SK-N-SH (cell line): ENCODE results near the gene BCAS3. TPM values are rescaled to one million over a fixed set of nuclear protein-coding genes. Genes with fewer than 3 reads are reported as not detected.

ENCODE experiments used
- CTCF ChIA-PET: fragments of 300-600, 350-600 bp; formaldehyde crosslinking; extraction: SDS; loops from one replicate; lab custom pipeline; 2021; lab: Yijun Ruan, JAX
- POLR2A ChIA-PET: fragments of 350-600 bp; sonication (Branson Sonifier 250); formaldehyde crosslinking; extraction: SDS; loops from one replicate; lab custom pipeline; 2020; ENCODE audit warnings: antibody characterized with exemption, inconsistent platforms; lab: Yijun Ruan, JAX
- DNase-seq: peaks from one replicate; pipeline ENCODE4 v3.0.0; 2012
- H2AFZ ChIP-seq: fragments of 200-600 bp; sonication (generic); 2 replicates; pipeline ENCODE4 v1.8.1; 2016; ENCODE audit warnings: antibody characterized with exemption, mild to moderate bottlenecking, low read depth
- H3F3A ChIP-seq: fragments of 200-600 bp; sonication (generic); replicated peaks from 2 replicates; pipeline ENCODE3; 2016; ENCODE audit warnings: antibody characterized with exemption, mild to moderate bottlenecking; ENCODE audit not compliant: insufficient read depth
- H3K27ac ChIP-seq, 2 experiments: fragments of 200-500 bp in 1 of 2; fragments of 200-600 bp in 1 of 2; sonication (Bioruptor generic) in 1 of 2; sonication (generic), shearing (Covaris generic) in 1 of 2; 2 replicates each; pipeline versions ENCODE4 v1.5.1 to v1.6.1; 2014 to 2016; ENCODE audit warnings: low read depth in 2 of 2, inconsistent platforms in 1 of 2, low read length in 1 of 2, mild to moderate bottlenecking in 1 of 2, mixed read lengths in 1 of 2
- H3K27me3 ChIP-seq: fragments of 200-600 bp; sonication (generic), shearing (Covaris generic); 2 replicates; pipeline ENCODE4 v1.6.1; 2016; ENCODE audit warnings: mixed run types; ENCODE audit not compliant: insufficient read depth
- H3K36me3 ChIP-seq, 2 experiments: fragments of 200-500 bp in 1 of 2; fragments of 200-600 bp in 1 of 2; sonication (Bioruptor generic) in 1 of 2; sonication (generic) in 1 of 2; replicated peaks in 1 of 2; 2 replicates each; pipeline versions ENCODE3 to v1.5.1; 2014 to 2016; ENCODE audit warnings: low read length in 1 of 2, mild to moderate bottlenecking in 1 of 2; ENCODE audit not compliant: insufficient read depth in 2 of 2, control insufficient read depth in 1 of 2
- H3K4me1 ChIP-seq, 2 experiments: fragments of 200-500 bp in 1 of 2; fragments of 200-600 bp in 1 of 2; sonication (Bioruptor generic) in 1 of 2; sonication (generic), shearing (Covaris generic) in 1 of 2; 2 replicates each; pipeline versions ENCODE4 v1.5.1 to v1.6.1; 2014 to 2016; ENCODE audit warnings: low read depth in 1 of 2, low read length in 1 of 2, mixed run types in 1 of 2; ENCODE audit not compliant: insufficient read depth in 2 of 2, control insufficient read depth in 1 of 2
- H3K4me2 ChIP-seq: fragments of 200-600 bp; sonication (generic), shearing (Covaris generic); 2 replicates; pipeline ENCODE4 v1.6.1; 2017; ENCODE audit warnings: mixed run types
- H3K4me3 ChIP-seq, 2 experiments: fragments of 200-500 bp in 1 of 2; fragments of 200-600 bp in 1 of 2; sonication (Bioruptor generic) in 1 of 2; sonication (generic), shearing (Covaris generic) in 1 of 2; 2 replicates each; pipeline versions ENCODE4 v1.5.1 to v1.8.1; 2014 to 2016; ENCODE audit warnings: low read depth in 2 of 2, inconsistent platforms in 1 of 2, low read length in 1 of 2, mild to moderate bottlenecking in 1 of 2, mixed read lengths in 1 of 2, moderate library complexity in 1 of 2
- H3K79me2 ChIP-seq: fragments of 200-600 bp; sonication (generic); 2 replicates; pipeline ENCODE4 v1.8.1; 2017; ENCODE audit warnings: mild to moderate bottlenecking; ENCODE audit not compliant: insufficient read depth
- H3K9ac ChIP-seq: fragments of 200-600 bp; sonication (generic); 2 replicates; pipeline ENCODE4 v1.6.1; 2017; ENCODE audit warnings: mixed run types
- H3K9me2 ChIP-seq: fragments of 200-600 bp; sonication (generic); 2 replicates; pipeline ENCODE4 v1.6.1; 2017; ENCODE audit warnings: mixed run types
- H3K9me3 ChIP-seq: fragments of 200-600 bp; sonication (generic); 2 replicates; pipeline ENCODE4 v1.6.1; 2017; ENCODE audit warnings: mixed run types, mild to moderate bottlenecking, moderate library complexity
- H4K20me1 ChIP-seq: fragments of 200-600 bp; sonication (generic); 2 replicates; pipeline ENCODE4 v1.6.1; 2017; ENCODE audit warnings: mild to moderate bottlenecking, mixed run types; ENCODE audit not compliant: insufficient read depth
- EZH2phosphoT487 ChIP-seq: fragments of 200-600 bp; sonication (generic); IDR thresholded peaks from 2 replicates; pipeline ENCODE4 v1.6.1; 2017; ENCODE audit warnings: low read depth, mixed run types, mild to moderate bottlenecking, antibody characterized with exemption, moderate library complexity, borderline replicate concordance
- FOXJ3 ChIP-seq: sonication (generic); formaldehyde crosslinking; IDR thresholded peaks from 2 replicates; pipeline ENCODE4 v1.5.1; 2020; ENCODE audit warnings: mild to moderate bottlenecking, missing genetic modification reagents
- GABPA ChIP-seq: IDR thresholded peaks from 2 replicates; pipeline ENCODE4 v1.4.0; 2012; ENCODE audit warnings: low read depth, mild to moderate bottlenecking
- GATA2 ChIP-seq: sonication (generic); formaldehyde crosslinking; IDR thresholded peaks from 2 replicates; pipeline ENCODE4 v1.5.0; 2020; ENCODE audit warnings: mild to moderate bottlenecking, missing genetic modification reagents
- JUND ChIP-seq: IDR thresholded peaks from 2 replicates; pipeline ENCODE4 v1.4.0; 2012
- MEF2A ChIP-seq: IDR thresholded peaks from 2 replicates; pipeline ENCODE4 v1.4.0; 2012; ENCODE audit warnings: low read depth, borderline replicate concordance
- POLR2AphosphoS5 ChIP-seq: IDR thresholded peaks from 2 replicates; pipeline ENCODE4 v1.6.1; 2012; ENCODE audit warnings: low read depth, low read length
- RAD21 ChIP-seq: IDR thresholded peaks from 2 replicates; pipeline ENCODE4 v1.6.1; 2012; ENCODE audit warnings: mild to moderate bottlenecking, low read length
- RCOR1 ChIP-seq: fragments of 150-350 bp; IDR thresholded peaks from 2 replicates; pipeline ENCODE4 v1.6.1; 2017; ENCODE audit warnings: antibody characterized with exemption, low read length
- RFX5 ChIP-seq: IDR thresholded peaks from 2 replicates; pipeline ENCODE4 v1.6.1; 2012; ENCODE audit warnings: mild to moderate bottlenecking, improper control_type of control experiment, low read length
- RXRA ChIP-seq: IDR thresholded peaks from 2 replicates; pipeline ENCODE4 v1.4.0; 2012; ENCODE audit warnings: low read depth, mild to moderate bottlenecking, borderline replicate concordance
- SIN3A ChIP-seq: IDR thresholded peaks from 2 replicates; pipeline ENCODE4 v1.6.1; 2012; ENCODE audit warnings: low read depth, mild to moderate bottlenecking, low read length, moderate library complexity, borderline replicate concordance
- TAF1 ChIP-seq: IDR thresholded peaks from 2 replicates; pipeline ENCODE4 v1.6.1; 2012; ENCODE audit warnings: low read depth, mild to moderate bottlenecking, low read length, moderate library complexity, borderline replicate concordance
- TCF12 ChIP-seq: IDR thresholded peaks from 2 replicates; pipeline ENCODE4 v1.4.0; 2012
- TEAD4 ChIP-seq: IDR thresholded peaks from 2 replicates; pipeline ENCODE4 v1.4.0; 2012; ENCODE audit warnings: mild to moderate bottlenecking, borderline replicate concordance; ENCODE audit not compliant: insufficient read depth
- YY1 ChIP-seq: IDR thresholded peaks from 2 replicates; pipeline ENCODE4 v1.4.0; 2012; ENCODE audit warnings: low read depth, mild to moderate bottlenecking
- WGBS: methylation state at CpG from one replicate; pipeline ENCODE4 v1.1.6; 2017; ENCODE audit warnings: low lambda C conversion rate; 5-methylcytosine and 5-hydroxymethylcytosine counted together
- polyA plus RNA-seq, 3 experiments: library from polyadenylated mRNA; depleted of rRNA; stranded (reverse); fragments of >200 nt; gene quantifications; 2 replicates each; pipeline ENCODE4 v1.2.3, GENCODE V29; 2012
- TF ChIP-seq, protein P1 (sequence below): IDR thresholded peaks from 2 replicates; pipeline ENCODE4 v1.4.0; 2012; ENCODE audit warnings: low read depth, borderline replicate concordance
- TF ChIP-seq, protein P2 (sequence below): fragments of 200-600 bp; sonication (generic); IDR thresholded peaks from 2 replicates; pipeline ENCODE4 v1.6.1; 2017; ENCODE audit warnings: antibody characterized with exemption, mild to moderate bottlenecking, moderate library complexity
- TF ChIP-seq, protein P3 (sequence below): IDR thresholded peaks from 2 replicates; pipeline ENCODE4 v1.4.0; 2012; ENCODE audit warnings: low read depth

Gene BCAS3
- polyA plus RNA-seq, 1 of the 3 experiments (the other 2 are of a cell fraction): 5.9 TPM

DNA sequence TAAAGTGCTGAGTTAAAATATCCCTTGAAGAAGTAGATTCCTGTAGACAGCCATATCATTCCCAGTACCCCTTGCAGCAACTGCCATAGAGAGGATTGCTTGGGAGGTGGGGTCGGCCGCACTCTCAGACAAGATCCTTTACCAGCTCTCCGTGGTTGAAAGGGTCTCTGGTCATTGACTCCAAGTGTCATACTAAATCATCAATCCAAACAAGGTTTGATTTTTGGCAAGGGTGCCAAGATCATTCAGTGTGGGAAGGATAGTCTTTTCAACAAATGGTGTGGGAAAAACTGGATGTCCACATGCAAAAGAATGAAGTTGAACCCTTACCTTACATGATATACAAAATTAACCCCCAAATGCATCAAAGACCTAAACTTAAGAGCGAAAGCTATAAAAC, 743.8 kb downstream of the BCAS3 start:
- Histone ChIP-seq H3K27ac (no peak overlapping the region), H3K9me3 (no peaks in the 10 kb centered on the region), H3K79me2 (no peaks in the 10 kb centered on the region), H3K4me2 (no peak overlapping the region), H2AFZ (no peak overlapping the region), H4K20me1 (no peaks in the 10 kb centered on the region)
- POLR2A ChIA-PET: no interaction called here
- CTCF ChIA-PET: interaction anchor here (0.9 to 16.4 kb wide), 8 partner anchors 9 to 701 kb away, joined by 3 to 318 read pairs (median 6); no protein-coding TSS in a partner anchor
- DNase-seq: no peak
- TF ChIP-seq JUND: no peak
- TF ChIP-seq GABPA: no peak
- TF ChIP-seq GATA2: no peak
- TF ChIP-seq, protein P1, sequence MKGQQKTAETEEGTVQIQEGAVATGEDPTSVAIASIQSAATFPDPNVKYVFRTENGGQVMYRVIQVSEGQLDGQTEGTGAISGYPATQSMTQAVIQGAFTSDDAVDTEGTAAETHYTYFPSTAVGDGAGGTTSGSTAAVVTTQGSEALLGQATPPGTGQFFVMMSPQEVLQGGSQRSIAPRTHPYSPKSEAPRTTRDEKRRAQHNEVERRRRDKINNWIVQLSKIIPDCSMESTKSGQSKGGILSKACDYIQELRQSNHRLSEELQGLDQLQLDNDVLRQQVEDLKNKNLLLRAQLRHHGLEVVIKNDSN: no peak
- no peak for TF ChIP-seq POLR2AphosphoS5
- TF ChIP-seq SIN3A: no peak
- TF ChIP-seq RCOR1: no peak
- TF ChIP-seq RXRA: no peak
- TF ChIP-seq, protein P2, sequence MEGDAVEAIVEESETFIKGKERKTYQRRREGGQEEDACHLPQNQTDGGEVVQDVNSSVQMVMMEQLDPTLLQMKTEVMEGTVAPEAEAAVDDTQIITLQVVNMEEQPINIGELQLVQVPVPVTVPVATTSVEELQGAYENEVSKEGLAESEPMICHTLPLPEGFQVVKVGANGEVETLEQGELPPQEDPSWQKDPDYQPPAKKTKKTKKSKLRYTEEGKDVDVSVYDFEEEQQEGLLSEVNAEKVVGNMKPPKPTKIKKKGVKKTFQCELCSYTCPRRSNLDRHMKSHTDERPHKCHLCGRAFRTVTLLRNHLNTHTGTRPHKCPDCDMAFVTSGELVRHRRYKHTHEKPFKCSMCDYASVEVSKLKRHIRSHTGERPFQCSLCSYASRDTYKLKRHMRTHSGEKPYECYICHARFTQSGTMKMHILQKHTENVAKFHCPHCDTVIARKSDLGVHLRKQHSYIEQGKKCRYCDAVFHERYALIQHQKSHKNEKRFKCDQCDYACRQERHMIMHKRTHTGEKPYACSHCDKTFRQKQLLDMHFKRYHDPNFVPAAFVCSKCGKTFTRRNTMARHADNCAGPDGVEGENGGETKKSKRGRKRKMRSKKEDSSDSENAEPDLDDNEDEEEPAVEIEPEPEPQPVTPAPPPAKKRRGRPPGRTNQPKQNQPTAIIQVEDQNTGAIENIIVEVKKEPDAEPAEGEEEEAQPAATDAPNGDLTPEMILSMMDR: no peak
- no peak for TF ChIP-seq EZH2phosphoT487
- no peak for TF ChIP-seq RFX5
- TF ChIP-seq, protein P3, sequence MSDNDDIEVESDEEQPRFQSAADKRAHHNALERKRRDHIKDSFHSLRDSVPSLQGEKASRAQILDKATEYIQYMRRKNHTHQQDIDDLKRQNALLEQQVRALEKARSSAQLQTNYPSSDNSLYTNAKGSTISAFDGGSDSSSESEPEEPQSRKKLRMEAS: no peak
- TF ChIP-seq MEF2A: no peak
- TF ChIP-seq RAD21: no peak
- no peak for TF ChIP-seq TCF12
- no peak for TF ChIP-seq TEAD4
- no peak for TF ChIP-seq YY1
- TF ChIP-seq FOXJ3 (CRISPR knock-in tag): no peak
- TF ChIP-seq TAF1: no peak
- TF ChIP-seq, all 33 proteins: peak for 0
- no peaks in the 10 kb centered on the region for H3K27me3 ChIP-seq
- WGBS: 84% methylated on average over 4 of the region's 4 CpGs
- no peaks in the 10 kb centered on the region for H3K36me3 ChIP-seq
- no peak overlapping the region for H3K9ac ChIP-seq
- peaks cover 1% of the 10 kb centered on the region for H3F3A ChIP-seq
- no peaks in the 10 kb centered on the region for H3K9me2 ChIP-seq
- H3K4me3 ChIP-seq: no peak overlapping the region
- H3K4me1 ChIP-seq: peaks cover 2 to 12% of the 10 kb centered on the region in 2 experiments; a peak in 1 of 4 replicates
